Brain microvascular endothelial cell (primary cell): Measurements from ENCODE around the gene EPN2.

ENCODE experiments used
- DNase-seq: peaks from one replicate; pipeline ENCODE4 v3.0.0-alpha.2; 2020
- H3K27ac ChIP-seq: fragments of 250-450 bp; sonication (Bioruptor Pico); 2 replicates; pipeline ENCODE4 v1.5.1; 2020; ENCODE audit warnings: mild to moderate bottlenecking, moderate library complexity
- H3K27me3 ChIP-seq: fragments of 250-450 bp; sonication (Bioruptor Pico); replicated peaks from 2 replicates; pipeline ENCODE4 v1.5.1; 2020; ENCODE audit warnings: mild to moderate bottlenecking
- H3K36me3 ChIP-seq: fragments of 250-450 bp; sonication (Bioruptor Pico); replicated peaks from 2 replicates; pipeline ENCODE4 v1.5.1; 2020; ENCODE audit warnings: mild to moderate bottlenecking
- H3K4me3 ChIP-seq: 2 replicates; pipeline ENCODE4 v1.5.1; 2011; ENCODE audit warnings: low read depth, mild to moderate bottlenecking, control low read depth, low read length, moderate library complexity
- in situ Hi-C: cut with HindIII; loops from 2 replicates; pipeline ENCODE4 v1.10.0; 2017; ENCODE audit warnings: low sequenced_read_pairs, low pct_ligation_motif_present
- TF ChIP-seq, protein P1 (sequence below): IDR thresholded peaks from 2 replicates; pipeline ENCODE4 v1.5.1; 2011; ENCODE audit warnings: low read depth, mild to moderate bottlenecking, moderate library complexity, low read length, control low read depth, inconsistent platforms; ENCODE audit errors: missing control alignments

EPN2 gene

DNA sequence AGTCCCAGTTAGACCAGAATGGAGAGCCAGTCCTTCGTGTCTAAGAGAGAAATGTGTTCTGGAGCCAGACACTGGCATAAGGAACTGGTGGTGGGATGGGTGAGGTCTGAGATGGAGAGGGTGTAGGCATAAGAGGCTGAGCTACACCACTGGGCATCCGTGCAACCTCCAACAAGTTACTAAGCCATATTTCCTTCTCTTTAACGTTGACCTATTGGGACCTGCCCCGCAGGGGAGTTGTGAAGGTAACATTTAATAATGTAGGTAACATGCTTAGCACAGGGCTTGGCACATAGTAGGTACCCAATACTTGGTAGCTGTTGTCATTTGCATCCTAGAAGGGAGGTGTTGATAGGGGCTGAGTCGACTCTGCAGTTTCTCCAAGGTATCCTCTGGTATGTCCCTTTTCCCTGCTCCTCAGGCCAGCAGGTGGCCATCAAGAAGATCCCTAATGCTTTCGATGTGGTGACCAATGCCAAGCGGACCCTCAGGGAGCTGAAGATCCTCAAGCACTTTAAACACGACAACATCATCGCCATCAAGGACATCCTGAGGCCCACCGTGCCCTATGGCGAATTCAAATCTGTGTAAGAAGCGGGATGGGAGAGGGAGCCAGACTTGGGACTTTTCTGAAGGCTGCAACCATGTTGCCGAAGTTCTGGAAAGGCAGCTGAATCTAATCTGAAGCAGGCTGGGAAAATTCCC is 142.3 kb downstream of the EPN2 start:
- DNase-seq: no peak
- H3K36me3 ChIP-seq: peaks cover 45% of the 10 kb centered on the region
- in situ Hi-C loops: no loop called here
- no peak overlapping the region for H3K27ac ChIP-seq
- no peaks in the 10 kb centered on the region for H3K27me3 ChIP-seq
- peak overlapping the region; percentile 82 for H3K4me3 ChIP-seq
- TF ChIP-seq, protein P1, sequence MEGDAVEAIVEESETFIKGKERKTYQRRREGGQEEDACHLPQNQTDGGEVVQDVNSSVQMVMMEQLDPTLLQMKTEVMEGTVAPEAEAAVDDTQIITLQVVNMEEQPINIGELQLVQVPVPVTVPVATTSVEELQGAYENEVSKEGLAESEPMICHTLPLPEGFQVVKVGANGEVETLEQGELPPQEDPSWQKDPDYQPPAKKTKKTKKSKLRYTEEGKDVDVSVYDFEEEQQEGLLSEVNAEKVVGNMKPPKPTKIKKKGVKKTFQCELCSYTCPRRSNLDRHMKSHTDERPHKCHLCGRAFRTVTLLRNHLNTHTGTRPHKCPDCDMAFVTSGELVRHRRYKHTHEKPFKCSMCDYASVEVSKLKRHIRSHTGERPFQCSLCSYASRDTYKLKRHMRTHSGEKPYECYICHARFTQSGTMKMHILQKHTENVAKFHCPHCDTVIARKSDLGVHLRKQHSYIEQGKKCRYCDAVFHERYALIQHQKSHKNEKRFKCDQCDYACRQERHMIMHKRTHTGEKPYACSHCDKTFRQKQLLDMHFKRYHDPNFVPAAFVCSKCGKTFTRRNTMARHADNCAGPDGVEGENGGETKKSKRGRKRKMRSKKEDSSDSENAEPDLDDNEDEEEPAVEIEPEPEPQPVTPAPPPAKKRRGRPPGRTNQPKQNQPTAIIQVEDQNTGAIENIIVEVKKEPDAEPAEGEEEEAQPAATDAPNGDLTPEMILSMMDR: peak; percentile 11

DNA sequence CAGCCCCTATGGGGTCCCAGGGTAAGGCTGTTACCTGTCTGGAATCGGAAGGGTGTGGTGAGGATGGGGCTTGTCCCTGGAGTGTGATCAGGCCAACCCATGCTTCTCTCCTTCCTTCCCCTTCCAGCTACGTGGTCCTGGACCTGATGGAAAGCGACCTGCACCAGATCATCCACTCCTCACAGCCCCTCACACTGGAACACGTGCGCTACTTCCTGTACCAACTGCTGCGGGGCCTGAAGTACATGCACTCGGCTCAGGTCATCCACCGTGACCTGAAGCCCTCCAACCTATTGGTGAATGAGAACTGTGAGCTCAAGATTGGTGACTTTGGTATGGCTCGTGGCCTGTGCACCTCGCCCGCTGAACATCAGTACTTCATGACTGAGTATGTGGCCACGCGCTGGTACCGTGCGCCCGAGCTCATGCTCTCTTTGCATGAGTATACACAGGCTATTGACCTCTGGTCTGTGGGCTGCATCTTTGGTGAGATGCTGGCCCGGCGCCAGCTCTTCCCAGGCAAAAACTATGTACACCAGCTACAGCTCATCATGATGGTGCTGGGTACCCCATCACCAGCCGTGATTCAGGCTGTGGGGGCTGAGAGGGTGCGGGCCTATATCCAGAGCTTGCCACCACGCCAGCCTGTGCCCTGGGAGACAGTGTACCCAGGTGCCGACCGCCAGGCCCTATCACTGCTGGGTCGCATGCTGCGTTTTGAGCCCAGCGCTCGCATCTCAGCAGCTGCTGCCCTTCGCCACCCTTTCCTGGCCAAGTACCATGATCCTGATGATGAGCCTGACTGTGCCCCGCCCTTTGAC is 143.5 kb downstream of the EPN2 start:
- no peak for DNase-seq
- H3K4me3 ChIP-seq: no peak overlapping the region
- peaks cover 52% of the 10 kb centered on the region for H3K36me3 ChIP-seq
- TF ChIP-seq, protein P1: no peak
- no peak overlapping the region for H3K27ac ChIP-seq
- in situ Hi-C loops: no loop called here
- H3K27me3 ChIP-seq: no peaks in the 10 kb centered on the region

DNA sequence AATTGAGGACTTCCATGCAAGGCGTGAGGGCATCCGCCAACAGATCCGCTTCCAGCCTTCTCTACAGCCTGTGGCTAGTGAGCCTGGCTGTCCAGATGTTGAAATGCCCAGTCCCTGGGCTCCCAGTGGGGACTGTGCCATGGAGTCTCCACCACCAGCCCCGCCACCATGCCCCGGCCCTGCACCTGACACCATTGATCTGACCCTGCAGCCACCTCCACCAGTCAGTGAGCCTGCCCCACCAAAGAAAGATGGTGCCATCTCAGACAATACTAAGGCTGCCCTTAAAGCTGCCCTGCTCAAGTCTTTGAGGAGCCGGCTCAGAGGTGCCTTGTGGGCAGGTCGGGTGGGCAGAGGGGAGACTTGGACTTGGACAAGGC is 144.2 kb downstream of the EPN2 start:
- TF ChIP-seq, protein P1: no peak
- in situ Hi-C loops: no loop called here
- no peak overlapping the region for H3K27ac ChIP-seq

DNA sequence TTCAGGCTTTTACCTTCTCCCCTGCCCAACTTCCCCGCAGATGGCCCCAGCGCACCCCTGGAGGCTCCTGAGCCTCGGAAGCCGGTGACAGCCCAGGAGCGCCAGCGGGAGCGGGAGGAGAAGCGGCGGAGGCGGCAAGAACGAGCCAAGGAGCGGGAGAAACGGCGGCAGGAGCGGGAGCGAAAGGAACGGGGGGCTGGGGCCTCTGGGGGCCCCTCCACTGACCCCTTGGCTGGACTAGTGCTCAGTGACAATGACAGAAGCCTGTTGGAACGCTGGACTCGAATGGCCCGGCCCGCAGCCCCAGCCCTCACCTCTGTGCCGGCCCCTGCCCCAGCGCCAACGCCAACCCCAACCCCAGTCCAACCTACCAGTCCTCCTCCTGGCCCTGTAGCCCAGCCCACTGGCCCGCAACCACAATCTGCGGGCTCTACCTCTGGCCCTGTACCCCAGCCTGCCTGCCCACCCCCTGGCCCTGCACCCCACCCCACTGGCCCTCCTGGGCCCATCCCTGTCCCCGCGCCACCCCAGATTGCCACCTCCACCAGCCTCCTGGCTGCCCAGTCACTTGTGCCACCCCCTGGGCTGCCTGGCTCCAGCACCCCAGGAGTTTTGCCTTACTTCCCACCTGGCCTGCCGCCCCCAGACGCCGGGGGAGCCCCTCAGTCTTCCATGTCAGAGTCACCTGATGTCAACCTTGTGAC is 144.7 kb downstream of the EPN2 start:
- H3K27me3 ChIP-seq: no peaks in the 10 kb centered on the region
- H3K27ac ChIP-seq: no peak overlapping the region
- H3K36me3 ChIP-seq: peaks cover 52% of the 10 kb centered on the region
- TF ChIP-seq, protein P1: no peak
- H3K4me3 ChIP-seq: no peak overlapping the region
- in situ Hi-C loops: no loop called here
- DNase-seq: no peak

More for the DNA sequence above, 144.2 kb downstream of the EPN2 start:
- DNase-seq: no peak
- H3K4me3 ChIP-seq: no peak overlapping the region
- H3K27me3 ChIP-seq: no peaks in the 10 kb centered on the region
- H3K36me3 ChIP-seq: peaks cover 52% of the 10 kb centered on the region

DNA sequence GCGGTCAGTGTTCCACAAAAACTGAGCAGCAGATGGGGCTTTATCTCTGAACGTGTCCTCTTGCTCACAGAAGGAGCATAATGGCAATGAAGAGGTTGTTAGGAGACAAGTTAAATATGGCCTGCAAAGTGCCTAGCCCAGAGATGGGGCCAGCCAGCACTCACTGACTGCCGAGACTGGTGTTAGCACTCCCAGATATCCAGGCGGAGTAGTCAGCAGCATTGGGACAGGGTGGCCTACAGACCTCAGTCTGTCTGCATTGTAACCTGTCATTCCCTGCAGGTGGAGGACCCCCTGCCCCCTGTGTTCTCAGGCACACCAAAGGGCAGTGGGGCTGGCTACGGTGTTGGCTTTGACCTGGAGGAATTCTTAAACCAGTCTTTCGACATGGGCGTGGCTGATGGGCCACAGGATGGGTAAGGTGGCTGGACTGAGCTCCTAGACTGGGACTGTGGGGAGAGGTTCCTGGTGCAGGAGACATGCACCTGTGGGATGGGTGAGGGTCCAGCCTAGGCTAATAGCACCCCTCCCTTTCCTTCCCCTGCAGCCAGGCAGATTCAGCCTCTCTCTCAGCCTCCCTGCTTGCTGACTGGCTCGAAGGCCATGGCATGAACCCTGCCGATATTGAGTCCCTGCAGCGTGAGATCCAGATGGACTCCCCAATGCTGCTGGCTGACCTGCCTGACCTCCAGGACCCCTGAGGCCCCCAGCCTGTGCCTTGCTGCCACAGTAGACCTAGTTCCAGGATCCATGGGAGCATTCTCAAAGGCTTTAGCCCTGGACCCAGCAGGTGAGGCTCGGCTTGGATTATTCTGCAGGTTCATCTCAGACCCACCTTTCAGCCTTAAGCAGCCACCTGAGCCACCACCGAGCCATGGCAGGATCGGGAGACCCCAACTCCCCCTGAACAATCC is 145.6 kb downstream of the EPN2 start:
- H3K4me3 ChIP-seq: no peak overlapping the region
- no peak overlapping the region for H3K27ac ChIP-seq
- no peaks in the 10 kb centered on the region for H3K27me3 ChIP-seq
- peaks cover 52% of the 10 kb centered on the region for H3K36me3 ChIP-seq
- in situ Hi-C loops: no loop called here
- no peak for DNase-seq
- TF ChIP-seq, protein P1: no peak
